ENCODE measurements around the gene DCAF15.

- TF ChIP-seq CTCF (IDR thresholded peaks at IDR 0.05), result no peak
- TF ChIP-seq POLR2A (IDR thresholded peaks at IDR 0.05), result no peak
Measured at GRCh38 chr19:13989487-13989886, 37.2 kb downstream of the DCAF15 start.
